ENCODE data around the gene WWC2.

WWC2 gene

GRCh38 chr4:183360161-183360919, 261.3 kb downstream of the WWC2 start:
- DNase-seq = no peak

GRCh38 chr4:183362036-183362435, 263.0 kb downstream of the WWC2 start:
- no peak for DNase-seq

GRCh38 chr4:183362916-183363542, 264.0 kb downstream of the WWC2 start:
- DNase-seq = no peak

- no peak for DNase-seq
Measured at GRCh38 chr4:183364025-183364424, 265.0 kb downstream of the WWC2 start.

- no peak for DNase-seq
Measured at GRCh38 chr4:183366206-183366835, 267.3 kb downstream of the WWC2 start.

- no peak for DNase-seq
Measured at GRCh38 chr4:183369073-183369472, 270.0 kb downstream of the WWC2 start.

Data from activated naive CD4-positive, alpha-beta T cell treated with Interleukin-2 at 50 U/mL for 16 hours (primary cell).